Tibial artery (tissue), 4 donors: ENCODE data around the gene TRIM50.
"Not testable (repeated sequence)": the region's sequence is repeated elsewhere in the genome, so short reads cannot be mapped to it uniquely, and the experiment has no call there.

ENCODE experiments used
- DNase-seq, 2 donors: peaks; one replicate each; pipeline ENCODE4 v3.0.0-alpha.2; 2019
- H3K27ac ChIP-seq, 2 donors: fragments of 200-600 bp; sonication (generic) in 1 of 2; 1 replicate in 1 of 2; 2 replicates in 1 of 2; pipeline ENCODE4 v1.5.1; 2018 to 2019; ENCODE audit warnings: mild to moderate bottlenecking in 1 of 2
- H3K27me3 ChIP-seq, 2 donors: fragments of 200-600 bp; sonication (generic) in 1 of 2; one replicate each; pipeline versions ENCODE4 v1.5.1 to v1.6.0; 2016 to 2019
- H3K36me3 ChIP-seq, 3 donors: fragments of 200-600 bp; sonication (generic) in 2 of 3; one replicate each; pipeline ENCODE4 v1.5.1; 2016 to 2019; ENCODE audit warnings: mild to moderate bottlenecking in 2 of 3
- H3K4me1 ChIP-seq, 4 donors: fragments of 200-600 bp; sonication (generic) in 2 of 4; 1 replicate in 3 of 4; 2 replicates in 1 of 4; pipeline ENCODE4 v1.5.1; 2016 to 2019
- H3K4me3 ChIP-seq, 2 donors: fragments of 200-600 bp; sonication (generic) in 1 of 2; 1 replicate in 1 of 2; 2 replicates in 1 of 2; pipeline ENCODE4 v1.5.1; 2018 to 2019; ENCODE audit warnings: mild to moderate bottlenecking in 2 of 2
- H3K9me3 ChIP-seq, 3 donors: fragments of 200-600 bp; sonication (generic) in 1 of 3; one replicate each; pipeline ENCODE4 v1.5.1; 2016 to 2019
- intact Hi-C: fragments of 100-400 bp; cut with DNase I; formaldehyde crosslinking; loops from one replicate; pipeline ENCODE4 v1.15.0; 2023; ENCODE audit warnings: low total_unique reads
- TF ChIP-seq, protein P1 (sequence below), 2 experiments: fragments of 200-600 bp in 1 of 2; fragments of 450-650 bp in 1 of 2; IDR thresholded peaks; one replicate each; pipeline ENCODE4 v1.5.1; 2017 to 2019; ENCODE audit warnings: antibody characterized with exemption in 2 of 2, mild to moderate bottlenecking in 1 of 2, moderate library complexity in 1 of 2

The TRIM50 gene

DNA sequence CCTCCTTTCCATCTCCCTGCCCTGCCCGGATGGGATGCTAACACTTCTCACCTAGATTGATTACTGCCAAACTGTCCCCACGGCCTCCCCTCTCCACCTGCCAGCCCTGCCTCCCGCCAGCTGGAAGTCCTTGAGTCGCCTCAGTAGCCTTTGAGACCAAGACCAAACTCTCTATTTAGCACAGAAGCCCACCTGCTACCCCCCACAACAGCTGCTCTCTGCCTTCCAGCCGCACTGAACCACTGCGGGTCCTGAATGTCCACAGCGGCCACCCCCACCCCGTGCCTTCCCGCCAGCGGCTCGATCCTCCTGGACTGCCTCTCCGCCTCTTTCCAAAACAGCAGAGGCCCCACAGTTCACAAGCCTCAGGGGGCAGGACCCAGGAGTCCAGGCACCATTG is 39.1 kb upstream of the TRIM50 start:
- Histone ChIP-seq H3K36me3 (no peaks in the 10 kb centered on the region), H3K27me3 (peaks cover 0 to 24% of the 10 kb centered on the region in 2 donors), H3K4me3 (no peak overlapping the region), H3K27ac (no peak overlapping the region), H3K4me1 (no peaks in the 10 kb centered on the region), H3K9me3 (no peaks in the 10 kb centered on the region)
- DNase-seq, result no peak
- TF ChIP-seq, protein P1, sequence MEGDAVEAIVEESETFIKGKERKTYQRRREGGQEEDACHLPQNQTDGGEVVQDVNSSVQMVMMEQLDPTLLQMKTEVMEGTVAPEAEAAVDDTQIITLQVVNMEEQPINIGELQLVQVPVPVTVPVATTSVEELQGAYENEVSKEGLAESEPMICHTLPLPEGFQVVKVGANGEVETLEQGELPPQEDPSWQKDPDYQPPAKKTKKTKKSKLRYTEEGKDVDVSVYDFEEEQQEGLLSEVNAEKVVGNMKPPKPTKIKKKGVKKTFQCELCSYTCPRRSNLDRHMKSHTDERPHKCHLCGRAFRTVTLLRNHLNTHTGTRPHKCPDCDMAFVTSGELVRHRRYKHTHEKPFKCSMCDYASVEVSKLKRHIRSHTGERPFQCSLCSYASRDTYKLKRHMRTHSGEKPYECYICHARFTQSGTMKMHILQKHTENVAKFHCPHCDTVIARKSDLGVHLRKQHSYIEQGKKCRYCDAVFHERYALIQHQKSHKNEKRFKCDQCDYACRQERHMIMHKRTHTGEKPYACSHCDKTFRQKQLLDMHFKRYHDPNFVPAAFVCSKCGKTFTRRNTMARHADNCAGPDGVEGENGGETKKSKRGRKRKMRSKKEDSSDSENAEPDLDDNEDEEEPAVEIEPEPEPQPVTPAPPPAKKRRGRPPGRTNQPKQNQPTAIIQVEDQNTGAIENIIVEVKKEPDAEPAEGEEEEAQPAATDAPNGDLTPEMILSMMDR (IDR thresholded peaks at IDR 0.05), result no peak
- intact Hi-C loops, result no loop called here

DNA sequence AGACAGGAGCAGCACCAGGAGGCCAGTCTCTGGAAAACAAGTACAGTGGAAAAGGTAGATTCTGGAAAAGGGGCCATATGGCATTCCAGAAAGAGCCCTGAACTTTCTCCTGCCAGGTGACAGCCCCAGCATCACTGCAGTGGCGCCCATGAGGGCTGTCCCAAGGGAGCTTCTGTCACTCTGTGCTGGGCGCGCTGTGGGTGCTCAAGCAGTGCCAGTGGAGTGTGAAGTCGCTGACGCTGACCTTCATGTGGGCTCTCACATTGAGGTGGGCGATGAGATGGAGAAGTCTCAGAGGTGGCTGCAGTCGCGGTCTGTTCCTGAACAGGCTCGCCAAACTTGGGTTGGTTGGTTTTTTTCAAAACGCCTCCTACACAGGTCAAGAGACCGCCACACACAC is 38.2 kb upstream of the TRIM50 start:
- TF ChIP-seq, protein P1 (IDR thresholded peaks at IDR 0.05), result no peak
- H3K27me3 ChIP-seq, result peaks cover 0 to 24% of the 10 kb centered on the region in 2 donors
- no peak overlapping the region for H3K4me3 ChIP-seq
- no peaks in the 10 kb centered on the region for H3K9me3 ChIP-seq
- no peaks in the 10 kb centered on the region for H3K4me1 ChIP-seq
- H3K27ac ChIP-seq, result no peak overlapping the region
- intact Hi-C loops, result no loop called here
- H3K36me3 ChIP-seq, result no peaks in the 10 kb centered on the region
- DNase-seq, result no peak

DNA sequence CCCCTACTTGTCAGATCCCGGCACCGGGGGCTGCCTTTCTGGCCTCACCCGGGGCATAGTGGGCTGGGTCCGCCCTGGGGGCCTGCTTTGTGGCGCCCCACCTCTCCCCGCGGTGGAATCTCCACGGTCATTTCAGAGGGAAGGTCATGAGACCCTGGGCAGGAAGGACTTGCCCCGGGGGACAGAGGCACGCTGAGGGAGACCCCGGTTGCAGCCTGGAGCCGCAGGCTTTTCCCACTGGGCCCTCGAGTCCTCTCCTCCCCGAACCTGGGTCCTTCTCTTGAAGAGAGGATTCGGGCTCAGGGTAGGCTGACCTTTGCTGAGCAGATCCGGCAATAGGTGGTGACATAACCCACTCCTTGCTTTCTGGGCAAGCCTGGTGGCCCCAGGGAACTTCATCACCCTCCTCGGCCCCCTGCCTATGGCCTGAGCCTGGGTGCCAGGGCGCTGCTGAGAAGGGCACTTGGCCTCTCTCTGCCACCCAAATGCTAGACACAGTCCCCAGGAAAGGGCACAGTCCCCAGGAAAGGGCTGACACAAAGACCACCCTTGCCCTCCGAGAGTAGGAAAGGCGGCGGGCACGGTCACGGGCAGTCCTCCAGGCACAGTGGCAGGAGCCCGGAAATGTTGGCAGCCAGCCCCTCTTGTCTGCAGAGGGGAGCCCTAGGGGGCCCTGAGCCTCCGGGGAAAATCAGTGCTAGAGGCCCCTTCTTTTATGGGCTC is 36.3 kb upstream of the TRIM50 start:
- DNase-seq, result no peak
- intact Hi-C loops, result no loop called here
- Histone ChIP-seq H3K9me3 (no peaks in the 10 kb centered on the region), H3K27ac (no peak overlapping the region), H3K4me1 (no peaks in the 10 kb centered on the region), H3K27me3 (peaks cover 0 to 30% of the 10 kb centered on the region in 2 donors), H3K4me3 (no peak overlapping the region), H3K36me3 (no peaks in the 10 kb centered on the region)
- TF ChIP-seq, protein P1 (IDR thresholded peaks at IDR 0.05), result no peak

DNA sequence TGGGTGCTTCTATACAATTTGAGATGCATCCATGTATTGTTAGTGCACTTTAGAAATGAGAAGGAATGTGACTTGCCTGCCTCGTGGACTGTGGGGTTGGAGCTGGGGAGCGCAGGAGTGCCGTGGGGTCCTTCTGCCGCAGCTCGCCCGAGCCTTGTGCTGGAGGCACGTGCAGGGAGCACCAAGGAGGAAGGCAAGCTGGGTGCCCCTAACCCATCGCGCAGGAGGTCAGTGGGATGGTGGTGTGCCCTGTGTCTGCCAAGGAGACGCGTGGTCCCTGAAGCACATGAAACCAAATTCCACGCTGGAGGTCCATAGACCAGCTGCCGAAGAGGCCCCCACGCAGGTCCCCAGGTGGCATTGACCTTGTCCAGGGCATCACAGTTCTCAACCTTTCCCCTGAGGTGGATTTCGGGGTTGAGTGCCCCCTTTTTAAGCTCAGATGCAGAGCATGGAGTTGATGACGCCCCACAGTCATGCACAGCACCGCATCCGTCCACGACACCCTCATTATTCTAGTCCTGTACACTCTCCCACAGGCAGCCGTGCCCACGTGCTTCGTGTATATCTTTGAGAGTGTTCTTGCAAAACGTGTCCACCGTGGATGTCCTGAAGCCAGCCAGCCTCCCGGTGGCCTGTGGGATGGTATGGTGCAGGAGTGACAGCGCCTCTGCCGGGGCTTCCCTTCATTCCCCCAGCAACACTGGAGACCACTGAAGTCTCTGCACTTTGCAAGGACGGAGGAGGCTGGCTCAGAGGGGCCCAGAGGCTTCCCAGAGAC is 35.5 kb upstream of the TRIM50 start:
- peaks cover 0 to 5% (median 3%) of the 10 kb centered on the region in 4 donors for H3K4me1 ChIP-seq
- H3K9me3 ChIP-seq, result no peaks in the 10 kb centered on the region
- no peak overlapping the region for H3K27ac ChIP-seq
- H3K27me3 ChIP-seq, result peaks cover 0 to 30% of the 10 kb centered on the region in 2 donors
- no peak for DNase-seq
- no peaks in the 10 kb centered on the region for H3K36me3 ChIP-seq
- TF ChIP-seq, protein P1 (IDR thresholded peaks at IDR 0.05), result no peak
- intact Hi-C loops, result no loop called here
- H3K4me3 ChIP-seq, result no peak overlapping the region

DNA sequence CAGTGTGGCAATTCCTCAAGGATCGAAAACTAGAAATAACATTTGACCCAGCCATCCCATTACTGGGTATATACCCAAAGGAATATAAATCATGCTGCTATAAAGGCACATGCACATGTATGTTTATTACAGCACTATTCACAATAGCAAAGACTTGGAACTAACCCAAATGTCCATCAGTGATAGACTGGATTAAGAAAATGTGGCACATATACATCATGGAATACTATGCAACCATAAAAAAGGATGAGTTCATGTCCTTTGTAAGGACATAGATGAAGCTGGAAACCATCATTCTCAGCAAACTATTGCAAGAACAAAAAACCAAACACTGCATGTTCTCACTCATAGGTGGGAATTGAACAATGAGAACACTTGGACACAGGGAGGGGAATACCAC is 32.7 kb upstream of the TRIM50 start:
- H3K9me3 ChIP-seq, intact Hi-C loops, H3K36me3 ChIP-seq, H3K4me3 ChIP-seq, DNase-seq, H3K27ac ChIP-seq: not testable (repeated sequence)
- peaks cover 0 to 12% (median 9%) of the 10 kb centered on the region in 4 donors for H3K4me1 ChIP-seq
- H3K27me3 ChIP-seq, result peaks cover 0 to 18% of the 10 kb centered on the region in 2 donors

DNA sequence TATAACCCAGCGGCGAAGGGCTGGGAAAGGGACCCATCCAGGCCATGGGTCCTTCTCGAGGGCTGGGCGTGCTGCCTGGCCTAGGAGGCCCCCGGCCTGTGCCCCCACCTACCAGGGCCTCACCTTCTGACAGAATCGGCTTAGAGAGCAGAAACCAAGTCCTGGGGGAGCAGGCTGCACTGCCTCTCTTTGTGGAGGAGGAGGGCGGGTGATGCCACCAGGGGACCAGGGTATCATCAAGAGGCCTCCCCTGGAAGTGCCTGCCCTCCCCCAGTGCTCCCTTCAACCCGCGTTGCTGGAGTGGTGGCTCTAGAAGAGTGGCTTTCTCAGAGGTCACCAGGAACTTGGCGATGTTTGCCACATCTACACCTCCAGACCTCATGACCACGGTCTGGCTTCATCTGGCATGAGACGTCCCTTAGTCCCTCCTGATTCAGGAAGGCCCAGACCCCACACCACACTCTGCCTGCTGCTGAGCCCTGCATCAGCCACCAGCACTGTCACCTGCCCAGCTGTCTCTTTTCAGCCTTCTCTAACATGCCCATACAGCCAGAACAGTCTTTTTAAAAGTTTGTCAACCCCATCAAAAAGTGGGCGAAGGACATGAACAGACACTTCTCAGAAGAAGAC is 32.0 kb upstream of the TRIM50 start:
- H3K36me3 ChIP-seq, result no peaks in the 10 kb centered on the region
- H3K9me3 ChIP-seq, result no peaks in the 10 kb centered on the region
- intact Hi-C loops, result no loop called here
- TF ChIP-seq, protein P1 (IDR thresholded peaks at IDR 0.05), result no peak
- H3K27ac ChIP-seq, result no peak overlapping the region
- H3K4me3 ChIP-seq, result no peak overlapping the region
- no peak for DNase-seq
- peaks cover 0 to 17% of the 10 kb centered on the region in 2 donors for H3K27me3 ChIP-seq
- H3K4me1 ChIP-seq, result peaks cover 0 to 12% (median 9%) of the 10 kb centered on the region in 4 donors
